B cell (primary cell): Measurements from ENCODE around the gene AMIGO2. TPM values are rescaled to one million over a fixed set of nuclear protein-coding genes. Genes with fewer than 3 reads are reported as not detected.

Experiments
- ATAC-seq: fragments of 200-7000 bp; cut with Tn5 transposase; one replicate; pipeline ENCODE4 v1.10.0; 2021; ENCODE audit warnings: low read depth, mild to moderate bottlenecking, moderate number of reproducible peaks, moderate library complexity
- CTCF ChIA-PET: fragments of 350-600 bp; sonication (Branson Sonifier 250); formaldehyde crosslinking; loops from one replicate; lab custom pipeline; 2021; ENCODE audit warnings: antibody characterized with exemption, inconsistent platforms; lab: Charles Lee
- POLR2A ChIA-PET: fragments of 350-600 bp; sonication (Branson Sonifier 250); formaldehyde crosslinking; loops from one replicate; lab custom pipeline; 2021; ENCODE audit warnings: antibody characterized with exemption; lab: Charles Lee
- DNase-seq: peaks from one replicate; pipeline ENCODE4 v3.0.0; 2013
- H2AFZ ChIP-seq: 2 replicates; pipeline ENCODE4 v1.6.1; 2012; ENCODE audit warnings: mild to moderate bottlenecking, low read depth, low read length; ENCODE audit not compliant: insufficient read depth, poor library complexity, severe bottlenecking
- H3K27ac ChIP-seq, 2 donors: 1 replicate in 1 of 2; 2 replicates in 1 of 2; pipeline ENCODE4 v1.5.1; 2012 to 2013; ENCODE audit warnings: low read length in 2 of 2, mild to moderate bottlenecking in 2 of 2, moderate library complexity in 1 of 2
- H3K27me3 ChIP-seq, 4 experiments: fragments of 200-600 bp in 1 of 4; sonication (generic) in 1 of 4; replicated peaks in 1 of 4; 1 replicate in 2 of 4; 2 replicates in 2 of 4; pipeline versions ENCODE4 v1.6.1 to v1.7.0; 2013 to 2016; ENCODE audit warnings: low read length in 3 of 4, mild to moderate bottlenecking in 2 of 4, mixed read lengths in 1 of 4, moderate library complexity in 1 of 4; ENCODE audit not compliant: insufficient read depth in 4 of 4, control insufficient read depth in 3 of 4; ENCODE audit errors: control extremely low read depth in 1 of 4
- H3K36me3 ChIP-seq, 2 experiments: replicated peaks in 1 of 2; 1 replicate in 1 of 2; 2 replicates in 1 of 2; pipeline versions ENCODE4 v1.6.1 to v1.7.1; 2013; ENCODE audit warnings: low read length in 1 of 2; ENCODE audit not compliant: insufficient read depth in 2 of 2, control insufficient read depth in 1 of 2; ENCODE audit errors: control extremely low read depth in 1 of 2, extremely low read depth in 1 of 2
- H3K4me1 ChIP-seq, 2 donors: fragments of 200-600 bp in 1 of 2; sonication (generic) in 1 of 2; 1 replicate in 1 of 2; 2 replicates in 1 of 2; pipeline versions ENCODE4 v1.5.1 to v1.6.1; 2013 to 2017; ENCODE audit warnings: low read length in 2 of 2; ENCODE audit not compliant: control insufficient read depth in 2 of 2, insufficient read depth in 2 of 2
- H3K4me2 ChIP-seq: replicated peaks from 2 replicates; pipeline ENCODE3; 2012; ENCODE audit warnings: mild to moderate bottlenecking, low read depth, low read length; ENCODE audit not compliant: poor library complexity, severe bottlenecking
- H3K4me3 ChIP-seq, 5 experiments: fragments of 200-600 bp in 1 of 5; sonication (generic) in 1 of 5; 1 replicate in 3 of 5; 2 replicates in 2 of 5; pipeline versions ENCODE4 v1.5.1 to v1.7.0; 2011 to 2016; ENCODE audit warnings: low read length in 4 of 5, mild to moderate bottlenecking in 4 of 5, low read depth in 2 of 5, control low read depth in 1 of 5, moderate library complexity in 1 of 5; ENCODE audit not compliant: insufficient read depth in 1 of 5; ENCODE audit errors: control extremely low read depth in 1 of 5, extremely low read depth in 1 of 5
- H3K79me2 ChIP-seq: fragments of 200-600 bp; sonication (generic); one replicate; pipeline ENCODE4 v1.6.0; 2016; ENCODE audit warnings: low read length; ENCODE audit not compliant: control insufficient read depth, insufficient read depth
- H3K9ac ChIP-seq: fragments of 200-600 bp; sonication (generic); 2 replicates; pipeline ENCODE4 v1.6.1; 2017; ENCODE audit warnings: mild to moderate bottlenecking, low read length, moderate library complexity
- H3K9me3 ChIP-seq, 3 donors: one replicate each; pipeline versions ENCODE4 v1.6.1 to v1.7.1; 2013; ENCODE audit warnings: low read length in 2 of 3; ENCODE audit not compliant: control insufficient read depth in 2 of 3, insufficient read depth in 1 of 3; ENCODE audit errors: control extremely low read depth in 1 of 3
- H4K20me1 ChIP-seq: 2 replicates; pipeline ENCODE4 v1.6.0; 2012; ENCODE audit warnings: mild to moderate bottlenecking, low read length; ENCODE audit not compliant: insufficient read depth, control insufficient read depth, poor library complexity, severe bottlenecking
- H3K27ac Mint-ChIP-seq: one replicate; pipeline ENCODE4 v1.8.0; 2021; ENCODE audit warnings: mixed read lengths
- H3K27me3 Mint-ChIP-seq: one replicate; pipeline ENCODE4 v1.8.0; 2021; ENCODE audit warnings: mixed read lengths
- H3K4me1 Mint-ChIP-seq: one replicate; pipeline ENCODE4 v1.8.0; 2021; ENCODE audit warnings: mixed read lengths
- H3K4me3 Mint-ChIP-seq: one replicate; pipeline ENCODE4 v1.8.0; 2021; ENCODE audit warnings: mixed read lengths
- H3K9me3 Mint-ChIP-seq: one replicate; pipeline ENCODE4 v1.8.0; 2022; ENCODE audit warnings: mixed read lengths; ENCODE audit not compliant: insufficient read depth
- EZH2 ChIP-seq: IDR thresholded peaks from 2 replicates; pipeline ENCODE4 v1.6.1; 2012; ENCODE audit warnings: borderline replicate concordance, low read depth, mild to moderate bottlenecking, moderate library complexity, low read length; ENCODE audit not compliant: insufficient read depth, poor library complexity, severe bottlenecking
- WGBS: methylation state at CpG from one replicate; pipeline ENCODE4 v1.1.5; 2013; ENCODE audit warnings: missing lambda C conversion rate; ENCODE audit not compliant: insufficient coverage; 5-methylcytosine and 5-hydroxymethylcytosine counted together
- intact Hi-C: fragments of 100-400 bp; cut with micrococcal nuclease; formaldehyde crosslinking; loops from one replicate; pipeline ENCODE4 v1.10.0; 2022
- polyA plus RNA-seq: library from polyadenylated mRNA; depleted of rRNA; stranded (reverse); fragments of >200 nt; gene quantifications from 2 replicates; pipeline ENCODE4 v1.2.3, GENCODE V29; 2012
- total RNA-seq, 2 donors: library from RNA; stranded (reverse); fragments of 120-200 nt in 1 of 2; gene quantifications; 1 replicate in 1 of 2; 2 replicates in 1 of 2; pipeline versions ENCODE4 v1.2.3 to v1.2.4, GENCODE V29; 2013 to 2022
- TF ChIP-seq, protein P1 (sequence below): fragments of 200-600 bp; IDR thresholded peaks from one replicate; pipeline ENCODE4 v1.8.0; 2022; ENCODE audit warnings: antibody characterized with exemption, mild to moderate bottlenecking

Gene AMIGO2
- total and polyA plus RNA-seq, 2 donors (not counting 1 experiment from before 2014, with no cell fraction given), result 10.4 to 11.8 TPM

GRCh38 chr12:47091009-47091408 is 11.2 kb upstream of the AMIGO2 start:
- Histone ChIP-seq H3K27me3 (no peaks in the 10 kb centered on the region), H3K4me2 (no peak overlapping the region), H3K4me3 (no peak overlapping the region), H3K36me3 (no peaks in the 10 kb centered on the region), H3K4me1 (peaks cover under 1 to 1% of the 10 kb centered on the region in 2 donors), H3K9me3 (peaks cover 0 to 1% (median 0%) of the 10 kb centered on the region in 3 donors), H2AFZ (no peak overlapping the region), H3K9ac (no peak overlapping the region), H3K27ac (no peak overlapping the region), H4K20me1 (no peaks in the 10 kb centered on the region), H3K79me2 (no peaks in the 10 kb centered on the region)
- ChIA-PET POLR2A (no interaction called here), CTCF (no interaction called here)
- H3K9me3 Mint-ChIP-seq, result peaks cover 3% of the 10 kb centered on the region
- no peaks in the 10 kb centered on the region for H3K27me3 Mint-ChIP-seq
- TF ChIP-seq, protein P1, sequence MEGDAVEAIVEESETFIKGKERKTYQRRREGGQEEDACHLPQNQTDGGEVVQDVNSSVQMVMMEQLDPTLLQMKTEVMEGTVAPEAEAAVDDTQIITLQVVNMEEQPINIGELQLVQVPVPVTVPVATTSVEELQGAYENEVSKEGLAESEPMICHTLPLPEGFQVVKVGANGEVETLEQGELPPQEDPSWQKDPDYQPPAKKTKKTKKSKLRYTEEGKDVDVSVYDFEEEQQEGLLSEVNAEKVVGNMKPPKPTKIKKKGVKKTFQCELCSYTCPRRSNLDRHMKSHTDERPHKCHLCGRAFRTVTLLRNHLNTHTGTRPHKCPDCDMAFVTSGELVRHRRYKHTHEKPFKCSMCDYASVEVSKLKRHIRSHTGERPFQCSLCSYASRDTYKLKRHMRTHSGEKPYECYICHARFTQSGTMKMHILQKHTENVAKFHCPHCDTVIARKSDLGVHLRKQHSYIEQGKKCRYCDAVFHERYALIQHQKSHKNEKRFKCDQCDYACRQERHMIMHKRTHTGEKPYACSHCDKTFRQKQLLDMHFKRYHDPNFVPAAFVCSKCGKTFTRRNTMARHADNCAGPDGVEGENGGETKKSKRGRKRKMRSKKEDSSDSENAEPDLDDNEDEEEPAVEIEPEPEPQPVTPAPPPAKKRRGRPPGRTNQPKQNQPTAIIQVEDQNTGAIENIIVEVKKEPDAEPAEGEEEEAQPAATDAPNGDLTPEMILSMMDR, result no peak
- no peak for TF ChIP-seq EZH2
- ATAC-seq, result no peak
- peaks cover 2% of the 10 kb centered on the region for H3K4me1 Mint-ChIP-seq
- H3K4me3 Mint-ChIP-seq, result no peak overlapping the region
- intact Hi-C loops, result no loop called here
- no CpG with 5 or more reads among the region's 2 CpGs for WGBS
- DNase-seq, result no peak
- H3K27ac Mint-ChIP-seq, result no peak overlapping the region

GRCh38 chr12:47088021-47088944 is 8.5 kb upstream of the AMIGO2 start:
- H3K79me2 ChIP-seq, result no peaks in the 10 kb centered on the region
- Mint-ChIP-seq H3K4me3 (no peak overlapping the region), H3K4me1 (peaks cover 25% of the 10 kb centered on the region), H3K27me3 (no peaks in the 10 kb centered on the region), H3K27ac (no peak overlapping the region), H3K9me3 (peaks cover 3% of the 10 kb centered on the region)
- H3K36me3 ChIP-seq, result no peaks in the 10 kb centered on the region
- H3K9me3 ChIP-seq, result peaks cover 0 to 1% (median 0%) of the 10 kb centered on the region in 3 donors
- H3K27ac ChIP-seq, result no peak overlapping the region
- H3K4me1 ChIP-seq, result peaks cover 14 to 15% of the 10 kb centered on the region in 2 donors
- TF ChIP-seq EZH2, result no peak
- TF ChIP-seq, protein P1, result no peak
- no peak overlapping the region for H3K9ac ChIP-seq
- no peaks in the 10 kb centered on the region for H3K27me3 ChIP-seq
- intact Hi-C loops, result loop anchor here (10.0 kb wide), 1 partner anchor 47 kb away; no protein-coding TSS in a partner anchor
- H2AFZ ChIP-seq, result no peak overlapping the region
- POLR2A ChIA-PET, result no interaction called here
- DNase-seq (no peak), ATAC-seq (no peak)
- WGBS, result 73% methylated on average over 3 of the region's 7 CpGs
- no peaks in the 10 kb centered on the region for H4K20me1 ChIP-seq
- no peak overlapping the region for H3K4me2 ChIP-seq
- CTCF ChIA-PET, result interaction anchor here (1.4 kb wide), 1 partner anchor 310 kb away, joined by 6 read pairs; no protein-coding TSS in a partner anchor
- H3K4me3 ChIP-seq, result no peak overlapping the region
